ENCODE data around the gene FBXL16. TPM values are rescaled to one million over a fixed set of nuclear protein-coding genes. Genes with fewer than 3 reads are reported as not detected.

Gene FBXL16
- total RNA-seq, 1 donor from 2014 or later: 3.9 TPM

DNA sequence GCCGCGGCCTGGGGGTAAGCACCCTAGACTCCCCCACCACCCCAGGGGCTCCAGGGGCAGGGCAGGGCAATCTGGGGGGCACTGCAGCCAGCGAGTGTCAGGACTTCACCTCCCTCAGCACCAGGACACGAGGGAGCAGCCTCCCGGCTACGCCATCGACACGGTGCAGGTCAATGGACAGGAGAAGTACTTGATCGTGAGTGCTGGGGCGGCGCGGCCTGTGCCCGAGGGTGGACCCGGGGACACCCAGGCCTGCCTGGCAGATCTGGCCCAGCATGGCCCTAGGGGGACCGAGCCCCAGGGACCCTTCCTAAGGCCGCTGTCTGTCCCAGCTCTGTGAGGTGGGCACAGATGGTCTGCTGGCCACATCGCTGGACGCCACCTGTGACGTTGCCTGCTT lies 33.2 kb downstream of the FBXL16 start:
- no peaks in the 10 kb centered on the region for H3K36me3 Mint-ChIP-seq
- H3K27me3 Mint-ChIP-seq: peaks cover 5% of the 10 kb centered on the region
- H3K9me3 Mint-ChIP-seq: no peaks in the 10 kb centered on the region
- peaks cover 4% of the 10 kb centered on the region for H3K4me1 Mint-ChIP-seq (ENCODE audit: unreplicated experiment)
- no peak overlapping the region for H3K4me3 Mint-ChIP-seq
- H3K27ac Mint-ChIP-seq: no peak overlapping the region
- DNase-seq (ENCODE audit: extremely low spot score, unreplicated experiment): no peak
- TF ChIP-seq, protein P1, sequence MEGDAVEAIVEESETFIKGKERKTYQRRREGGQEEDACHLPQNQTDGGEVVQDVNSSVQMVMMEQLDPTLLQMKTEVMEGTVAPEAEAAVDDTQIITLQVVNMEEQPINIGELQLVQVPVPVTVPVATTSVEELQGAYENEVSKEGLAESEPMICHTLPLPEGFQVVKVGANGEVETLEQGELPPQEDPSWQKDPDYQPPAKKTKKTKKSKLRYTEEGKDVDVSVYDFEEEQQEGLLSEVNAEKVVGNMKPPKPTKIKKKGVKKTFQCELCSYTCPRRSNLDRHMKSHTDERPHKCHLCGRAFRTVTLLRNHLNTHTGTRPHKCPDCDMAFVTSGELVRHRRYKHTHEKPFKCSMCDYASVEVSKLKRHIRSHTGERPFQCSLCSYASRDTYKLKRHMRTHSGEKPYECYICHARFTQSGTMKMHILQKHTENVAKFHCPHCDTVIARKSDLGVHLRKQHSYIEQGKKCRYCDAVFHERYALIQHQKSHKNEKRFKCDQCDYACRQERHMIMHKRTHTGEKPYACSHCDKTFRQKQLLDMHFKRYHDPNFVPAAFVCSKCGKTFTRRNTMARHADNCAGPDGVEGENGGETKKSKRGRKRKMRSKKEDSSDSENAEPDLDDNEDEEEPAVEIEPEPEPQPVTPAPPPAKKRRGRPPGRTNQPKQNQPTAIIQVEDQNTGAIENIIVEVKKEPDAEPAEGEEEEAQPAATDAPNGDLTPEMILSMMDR (conservative IDR thresholded peaks at IDR 0.05): no peak

DNA sequence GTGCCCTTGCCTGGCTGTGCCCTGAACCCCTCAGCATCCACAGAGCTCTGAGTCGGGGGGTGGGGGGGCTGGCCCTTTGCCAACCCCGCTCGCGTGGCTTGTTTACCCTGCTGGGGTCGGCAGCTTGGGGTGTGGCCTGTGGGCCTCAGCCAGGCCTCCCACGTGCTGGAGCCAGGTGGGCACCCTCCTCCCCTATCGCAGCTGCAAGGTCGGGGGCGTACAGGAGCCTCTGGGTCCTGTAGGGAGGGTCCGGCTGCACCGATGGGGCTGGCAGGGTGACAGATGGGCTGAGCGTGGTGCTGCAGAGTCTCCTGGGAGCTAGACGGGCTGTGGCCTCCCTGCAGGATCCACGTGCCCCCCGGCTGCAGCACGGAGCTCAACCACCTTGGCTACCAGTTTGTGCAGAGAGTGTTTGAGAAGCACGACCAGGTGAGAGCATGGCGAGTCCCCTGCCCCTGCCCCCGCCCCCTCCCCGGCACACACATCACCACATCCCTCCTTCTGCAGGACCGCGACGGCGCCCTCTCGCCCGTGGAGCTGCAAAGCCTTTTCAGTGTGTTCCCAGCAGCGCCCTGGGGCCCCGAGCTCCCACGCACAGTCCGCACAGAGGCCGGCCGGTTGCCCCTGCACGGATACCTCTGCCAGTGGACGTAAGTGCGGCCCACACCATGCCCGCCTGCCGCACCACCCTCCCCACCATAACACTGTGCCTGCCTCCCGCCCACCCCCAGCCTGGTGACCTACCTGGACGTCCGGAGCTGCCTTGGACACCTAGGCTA lies 34.1 kb downstream of the FBXL16 start:
- TF ChIP-seq, protein P1 (conservative IDR thresholded peaks at IDR 0.05): no peak
- no peaks in the 10 kb centered on the region for H3K9me3 Mint-ChIP-seq
- peaks cover 4% of the 10 kb centered on the region for H3K4me1 Mint-ChIP-seq (ENCODE audit: unreplicated experiment)
- H3K27ac Mint-ChIP-seq: no peak overlapping the region
- no peak overlapping the region for H3K4me3 Mint-ChIP-seq
- no peaks in the 10 kb centered on the region for H3K36me3 Mint-ChIP-seq
- no peak for DNase-seq (ENCODE audit: extremely low spot score, unreplicated experiment)
- peaks cover 5% of the 10 kb centered on the region for H3K27me3 Mint-ChIP-seq

DNA sequence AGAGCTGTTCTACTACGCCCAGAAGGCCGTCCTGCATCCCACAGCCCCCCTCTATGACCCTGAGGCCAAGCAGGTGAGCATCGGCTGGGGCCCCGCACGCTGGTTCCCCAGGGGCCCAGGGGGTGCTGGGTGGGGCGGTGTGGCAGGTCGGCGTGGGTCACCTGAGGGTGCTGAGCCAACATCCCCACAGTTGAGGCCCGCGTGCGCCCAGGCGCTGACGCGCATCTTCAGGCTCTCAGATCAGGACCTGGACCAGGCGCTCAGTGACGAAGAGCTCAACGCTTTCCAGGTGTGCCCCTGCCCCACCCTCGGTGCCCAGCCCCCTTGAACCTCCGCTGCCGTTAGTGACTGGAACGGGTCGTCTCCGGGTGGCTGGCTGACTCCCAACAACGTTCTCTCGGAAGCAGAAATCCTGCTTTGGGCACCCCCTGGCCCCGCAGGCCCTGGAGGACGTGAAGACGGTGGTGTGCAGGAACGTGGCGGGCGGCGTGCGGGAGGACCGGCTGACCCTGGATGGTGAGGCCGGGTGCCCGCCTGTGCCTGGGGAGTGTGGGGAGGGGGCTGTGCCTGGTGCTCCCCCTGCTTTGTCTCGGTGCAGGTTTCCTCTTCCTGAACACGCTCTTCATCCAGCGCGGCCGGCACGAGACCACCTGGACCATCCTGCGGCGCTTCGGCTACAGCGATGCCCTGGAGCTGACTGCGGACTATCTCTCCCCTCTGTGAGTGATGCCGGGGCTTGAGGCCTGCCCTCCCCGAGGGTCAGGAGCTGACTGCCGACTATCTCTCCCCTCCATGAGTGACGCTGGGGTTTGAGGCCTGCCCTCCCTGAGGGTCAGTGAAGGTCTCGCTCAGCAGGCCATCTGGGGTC lies 34.9 kb downstream of the FBXL16 start:
- Mint-ChIP-seq H3K4me3 (peak overlapping the region; percentile 5), H3K4me1 (ENCODE audit: unreplicated experiment) (peaks cover 4% of the 10 kb centered on the region), H3K27me3 (peaks cover 5% of the 10 kb centered on the region), H3K9me3 (no peaks in the 10 kb centered on the region), H3K36me3 (no peaks in the 10 kb centered on the region), H3K27ac (no peak overlapping the region)
- TF ChIP-seq, protein P1 (conservative IDR thresholded peaks at IDR 0.05): no peak
- no peak for DNase-seq (ENCODE audit: extremely low spot score, unreplicated experiment)

DNA sequence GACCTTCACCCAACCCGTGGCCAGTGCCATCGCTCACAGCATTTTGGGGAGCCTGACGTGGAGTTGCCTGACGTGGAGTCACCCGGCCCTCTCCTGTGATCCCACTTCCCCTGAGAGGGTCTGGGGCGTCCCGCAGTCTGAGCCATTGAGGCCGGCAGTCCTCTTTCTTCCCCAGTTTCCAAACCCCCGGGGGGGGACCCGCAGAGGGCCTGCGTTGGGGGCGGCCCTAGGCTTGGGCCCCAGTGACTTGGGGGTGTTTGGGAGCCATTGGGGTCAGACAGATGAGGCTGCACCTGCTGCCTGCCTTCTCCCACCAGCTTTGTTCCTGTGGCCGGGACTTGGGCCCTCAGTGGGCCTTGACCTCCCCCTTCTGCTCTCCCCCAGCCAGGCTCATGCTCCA lies 35.9 kb downstream of the FBXL16 start:
- Mint-ChIP-seq H3K9me3 (no peaks in the 10 kb centered on the region), H3K36me3 (no peaks in the 10 kb centered on the region), H3K27ac (no peak overlapping the region), H3K4me3 (peak overlapping the region; percentile 60), H3K4me1 (ENCODE audit: unreplicated experiment) (peaks cover 4% of the 10 kb centered on the region), H3K27me3 (no peaks in the 10 kb centered on the region)
- no peak for DNase-seq (ENCODE audit: extremely low spot score, unreplicated experiment)
- TF ChIP-seq, protein P1 (conservative IDR thresholded peaks at IDR 0.05): no peak

DNA sequence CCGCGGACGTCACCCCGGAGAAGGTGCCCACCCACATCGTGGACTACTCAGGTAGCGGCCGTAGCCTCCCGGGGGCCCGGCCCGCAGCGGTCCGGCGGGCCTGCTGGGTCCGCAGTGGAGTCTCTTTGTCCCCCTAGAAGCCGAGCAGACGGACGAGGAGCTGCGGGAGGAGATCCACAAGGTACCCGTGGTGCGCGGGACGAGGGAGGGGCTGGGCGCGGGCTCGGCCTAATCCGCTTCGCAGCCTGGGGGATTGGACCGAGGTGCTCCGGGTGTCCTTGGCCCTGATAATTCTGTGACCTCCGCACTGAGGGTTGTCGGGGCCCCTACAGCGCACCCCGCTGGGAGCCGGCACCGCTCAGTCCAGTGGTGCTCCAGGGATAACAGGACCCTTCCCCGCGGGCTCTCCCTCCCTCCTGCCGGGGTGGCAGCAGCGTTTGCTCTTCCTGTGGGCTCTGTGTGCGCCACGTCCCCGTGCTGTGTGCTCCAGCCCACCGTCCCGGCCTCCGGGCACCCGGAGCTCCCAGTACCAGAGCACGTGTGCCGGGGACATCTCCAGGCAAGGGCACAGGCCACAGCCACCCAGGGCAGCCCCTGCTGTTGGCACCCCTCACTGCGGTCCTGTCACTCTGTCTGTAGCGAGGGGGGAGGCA lies 37.0 kb downstream of the FBXL16 start:
- H3K9me3 Mint-ChIP-seq: no peaks in the 10 kb centered on the region
- no peaks in the 10 kb centered on the region for H3K36me3 Mint-ChIP-seq
- H3K27ac Mint-ChIP-seq: no peak overlapping the region

More for the DNA sequence above, 37.0 kb downstream of the FBXL16 start:
- TF ChIP-seq, protein P1 (conservative IDR thresholded peaks at IDR 0.05): no peak
- DNase-seq (ENCODE audit: extremely low spot score, unreplicated experiment): no peak
- no peaks in the 10 kb centered on the region for H3K27me3 Mint-ChIP-seq
- peaks cover 4% of the 10 kb centered on the region for H3K4me1 Mint-ChIP-seq (ENCODE audit: unreplicated experiment)
- peak overlapping the region; percentile 79 for H3K4me3 Mint-ChIP-seq
